Stimulated activated CD8-positive, alpha-beta memory T cell treated with anti-CD3 and anti-CD28 coated beads, Interleukin-2, amount 100 ng/mL, for 48 hours (primary cell): ENCODE data around the gene UBQLN1.
"Not testable (repeated sequence)": the region's sequence is repeated elsewhere in the genome, so short reads cannot be mapped to it uniquely, and the experiment has no call there.

Experiments
- DNase-seq, 2 donors: peaks; one replicate each; pipeline ENCODE4 v3.0.0-alpha.2; 2020; ENCODE audit warnings: low read depth in 2 of 2

Gene UBQLN1

DNA sequence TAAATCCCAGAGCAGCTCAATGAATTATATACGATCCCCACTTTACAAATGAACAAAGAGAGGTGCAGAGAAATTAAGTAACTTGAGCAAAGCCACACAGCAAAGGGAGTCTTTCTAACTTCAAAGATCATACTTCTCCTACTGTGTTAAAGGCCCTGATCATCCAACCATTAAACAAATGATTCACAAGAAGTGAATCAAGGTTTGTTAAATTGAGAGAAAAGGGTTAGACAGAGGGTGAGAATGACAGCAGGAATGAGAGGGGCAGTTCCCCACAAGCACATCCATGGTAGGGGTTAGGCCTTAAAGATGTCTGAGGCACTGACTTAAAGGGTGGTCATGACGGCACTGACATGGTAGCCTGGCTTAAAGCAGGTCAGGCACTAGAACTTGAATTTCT lies 74.1 kb downstream of the UBQLN1 start:
- no peak for DNase-seq

DNA sequence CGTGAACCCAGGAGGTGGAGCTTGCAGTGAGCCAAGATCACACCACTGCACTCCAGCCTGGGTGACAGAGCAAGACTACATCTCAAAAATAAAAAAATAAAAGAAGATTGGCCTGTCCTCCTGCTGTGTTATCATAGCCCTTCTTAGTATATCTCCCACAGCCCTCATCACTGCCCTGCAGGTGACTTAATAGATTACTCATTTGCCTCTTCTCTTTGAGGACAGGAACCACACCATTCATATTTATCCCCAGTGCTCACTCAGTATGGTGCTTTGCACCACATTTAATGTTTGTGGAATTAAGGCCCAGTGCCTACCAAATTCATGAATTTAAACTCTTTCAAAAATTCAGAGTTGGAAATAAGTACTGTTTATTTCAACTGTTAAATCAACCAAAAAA lies 74.5 kb downstream of the UBQLN1 start:
- DNase-seq, result no peak

- DNase-seq, result no peak
Measured at GRCh38 chr9:83630938-83631457, 76.8 kb downstream of the UBQLN1 start.

- DNase-seq, result no peak
Measured at GRCh38 chr9:83629433-83630104, 78.2 kb downstream of the UBQLN1 start.

DNA sequence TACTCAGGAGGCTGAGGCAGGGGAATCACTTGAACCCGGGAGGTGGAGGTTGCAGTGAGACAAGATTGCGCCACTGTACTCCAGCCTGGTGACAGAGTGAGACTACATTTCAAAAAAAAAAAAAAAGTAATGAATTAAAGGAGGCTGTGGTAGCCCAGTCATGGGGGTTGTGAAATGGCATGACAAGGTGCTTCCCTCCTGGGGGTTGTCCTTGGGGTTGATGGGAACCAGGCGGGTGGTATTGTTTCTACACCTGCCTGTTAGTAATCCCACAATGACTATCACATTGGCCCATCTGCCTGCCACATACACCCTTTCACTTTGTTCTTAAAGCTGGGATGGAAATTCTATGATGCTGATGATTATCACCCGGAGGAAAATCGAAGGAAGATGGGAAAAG lies 79.2 kb downstream of the UBQLN1 start:
- no peak for DNase-seq

DNA sequence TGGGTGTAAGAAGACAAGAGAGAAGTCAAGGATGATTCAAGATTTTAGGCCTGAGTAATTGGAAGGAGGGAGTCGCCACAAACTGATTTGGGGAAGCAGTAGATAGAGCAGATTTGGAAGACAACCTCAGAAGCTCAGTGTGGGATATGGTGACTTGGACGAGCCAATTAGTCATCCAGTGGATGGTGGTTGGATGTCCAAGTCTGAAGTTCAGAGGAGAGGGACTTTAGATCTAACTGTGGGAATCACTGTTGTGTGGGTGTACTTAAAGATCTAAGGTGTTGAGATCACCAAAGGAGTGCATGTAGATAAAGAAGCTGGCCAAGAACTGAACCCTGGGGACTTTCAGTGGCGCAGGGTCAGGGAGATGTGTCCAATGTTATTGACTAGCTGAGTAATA lies 82.6 kb downstream of the UBQLN1 start:
- no peak for DNase-seq

DNA sequence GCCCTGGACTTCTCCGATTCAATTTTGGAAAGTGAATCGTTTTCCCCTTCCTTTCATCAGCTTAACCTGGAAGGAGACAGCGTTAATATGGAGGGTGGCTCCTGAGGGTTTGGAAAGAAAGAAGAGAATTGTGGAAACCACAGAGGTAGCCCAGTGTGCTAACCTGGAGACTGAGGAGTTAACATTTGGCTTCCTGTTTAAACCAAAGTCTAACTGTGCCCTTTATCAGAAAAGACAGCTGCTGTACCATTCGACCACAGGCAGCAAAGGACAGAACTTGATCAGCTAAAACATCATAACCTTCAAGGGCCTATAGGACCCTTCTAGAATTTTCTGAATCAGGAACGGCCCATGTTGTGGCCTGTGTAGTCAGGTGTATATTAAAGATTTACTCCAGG lies 84.1 kb downstream of the UBQLN1 start:
- DNase-seq, result no peak

- peak; percentile 26 to 45 for DNase-seq
Measured at GRCh38 chr9:83622939-83623678, 84.6 kb downstream of the UBQLN1 start, which contains the start of gene IDNK. Gene IDNK, plus strand, starts transcription at chr9:83623143. Its CDS starts 29 bp downstream, at chr9:83623172.

GRCh38 chr9:83622433-83622938 lies 85.3 kb downstream of the UBQLN1 start:
- DNase-seq, result peak; percentile 52

DNA sequence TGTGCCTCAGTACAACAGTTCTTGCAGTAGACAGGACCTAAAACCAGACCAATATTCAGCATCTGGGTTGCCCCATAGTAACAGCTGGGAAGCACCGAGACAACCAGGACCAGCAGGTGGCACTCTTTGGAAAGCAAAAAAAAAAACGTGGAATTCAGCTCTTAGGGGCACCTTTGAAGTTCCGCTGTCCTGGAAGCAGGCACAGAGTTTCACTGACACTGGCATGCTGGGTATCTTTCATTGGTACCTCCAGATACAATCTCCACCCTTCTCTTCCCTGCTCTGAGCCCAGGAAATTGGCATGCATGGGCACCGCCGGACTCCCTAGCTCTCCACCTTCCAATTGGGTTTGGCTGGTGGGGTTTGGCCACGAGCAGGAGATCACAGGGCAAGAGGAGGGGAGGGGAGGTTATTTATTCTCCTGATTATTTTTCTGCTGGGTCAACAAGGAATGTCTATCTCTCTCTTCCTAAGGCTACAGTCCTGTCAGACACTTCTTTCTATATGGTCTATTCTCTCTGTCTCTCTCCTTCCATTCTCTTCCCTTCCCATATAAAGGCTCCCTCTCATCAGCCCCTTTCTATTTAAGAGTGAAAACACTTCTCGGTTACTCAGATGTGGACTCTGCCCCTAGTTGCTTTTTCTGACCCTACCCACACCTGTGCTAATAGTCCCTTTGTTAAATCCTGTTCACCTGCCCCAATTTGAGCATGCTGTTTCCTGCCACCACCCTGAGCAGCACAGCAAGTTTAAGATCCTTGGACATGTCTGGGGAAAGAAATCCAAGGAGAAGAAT lies 86.7 kb downstream of the UBQLN1 start:
- DNase-seq, result peak in 1 of 2 donors; percentile 20

DNA sequence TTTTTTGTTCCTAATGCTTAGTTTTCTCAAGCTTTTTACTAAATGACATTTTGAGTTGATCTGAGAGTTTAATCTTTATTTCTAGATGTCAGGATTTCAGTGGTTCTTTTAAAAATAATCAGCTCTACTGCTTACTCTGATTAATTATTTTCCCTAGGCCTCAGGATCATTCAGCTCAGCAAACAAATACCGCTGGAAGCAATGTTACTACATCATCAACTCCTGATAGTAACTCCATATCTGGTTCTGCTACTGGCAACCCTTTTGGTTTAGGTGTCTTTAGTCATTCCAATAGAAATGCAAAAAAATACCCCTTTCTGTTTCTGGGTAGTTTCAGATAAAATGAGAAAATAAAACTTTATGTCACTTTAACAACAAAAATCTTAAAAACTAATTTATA lies 90.5 kb downstream of the UBQLN1 start:
- DNase-seq, result no peak

DNA sequence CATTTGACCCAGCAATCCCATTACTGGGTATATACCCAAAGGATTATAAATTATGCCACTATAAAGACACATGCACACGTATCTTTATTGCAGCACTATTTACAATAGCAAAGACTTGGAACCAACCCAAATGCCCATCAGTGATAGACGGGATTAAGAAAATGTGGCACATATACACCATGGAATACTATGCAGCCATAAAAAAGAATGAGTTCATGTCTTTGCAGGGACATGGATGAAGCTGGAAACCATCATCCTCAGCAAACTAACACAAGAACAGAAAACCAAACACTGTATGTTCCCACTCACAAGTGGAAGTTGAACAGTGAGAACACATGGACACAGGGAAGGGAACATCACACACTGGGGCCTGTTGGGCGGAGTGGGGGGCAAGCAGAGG lies 94.5 kb downstream of the UBQLN1 start:
- DNase-seq, result not testable (repeated sequence)
